ENCODE results near the gene B4GALNT2. TPM values are rescaled to one million over a fixed set of nuclear protein-coding genes. Genes with fewer than 3 reads are reported as not detected.

Gene B4GALNT2
- 0.13 TPM in 1 of 2 replicates, not detected in the other for total RNA-seq

DNA sequence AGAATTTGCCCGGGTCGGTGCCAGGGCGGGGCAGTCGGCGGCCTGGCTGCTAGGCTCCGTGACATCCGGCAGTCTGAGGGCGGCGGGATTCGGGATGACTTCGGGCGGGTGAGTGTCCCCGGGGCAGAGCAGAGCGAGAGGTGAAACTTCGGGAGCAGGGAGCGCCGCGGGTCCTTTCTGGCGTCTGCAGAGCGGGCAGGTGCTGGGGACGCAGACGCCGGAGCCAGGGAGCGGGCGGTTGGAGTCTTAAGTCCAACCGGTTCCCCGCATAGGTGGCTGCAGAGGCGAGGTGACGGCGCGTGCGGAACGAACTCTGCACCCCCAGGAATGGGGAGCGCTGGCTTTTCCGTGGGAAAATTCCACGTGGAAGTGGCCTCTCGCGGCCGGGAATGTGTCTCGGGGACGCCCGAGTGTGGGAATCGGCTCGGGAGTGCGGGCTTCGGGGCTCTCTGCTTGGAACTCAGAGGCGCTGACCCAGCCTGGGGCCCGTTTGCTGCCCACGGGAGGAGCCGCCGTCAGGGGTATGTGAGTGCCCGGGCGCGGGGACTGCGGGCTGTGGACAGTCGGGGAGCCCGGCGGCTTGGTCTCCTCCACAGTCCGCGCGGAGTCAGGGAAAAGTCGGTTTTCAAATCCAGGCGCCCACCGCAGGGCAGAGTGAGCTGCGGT, at the start of gene B4GALNT2:
Gene B4GALNT2, plus strand, starts transcription at position 71 of the 666 bp plus-strand sequence. Its CDS starts 24 bp downstream, at position 95.

GRCh38 chr17:49210158-49211029, 77.8 kb downstream of the B4GALNT2 start, which contains the start of the genes ABI3 and GNGT2:
Gene ABI3, plus strand, starts transcription at chr17:49210707. Its CDS starts 18 bp downstream, at chr17:49210725.
Gene GNGT2, minus strand, starts transcription at chr17:49210574. Its CDS starts 3,152 bp downstream, at chr17:49207422.

Other genes starting within 250 kb of the B4GALNT2 start
- 87.0 and 232 TPM in 2 replicates for gene ATP5MC1, start 240.0 kb upstream of the B4GALNT2 start, total RNA-seq
- 72.9 and 75.6 TPM in 2 replicates for gene UBE2Z, start 224.4 kb upstream of the B4GALNT2 start, total RNA-seq
- gene SNF8, start 187.9 kb upstream of the B4GALNT2 start, total RNA-seq = 98.0 and 157 TPM in 2 replicates
- 0.13 TPM in 1 of 2 replicates, not detected in the other for gene GIP, start 164.2 kb upstream of the B4GALNT2 start, total RNA-seq
- gene IGF2BP1, start 135.4 kb upstream of the B4GALNT2 start, total RNA-seq = 13.0 and 18.1 TPM in 2 replicates
- gene GNGT2, start 77.8 kb downstream of the B4GALNT2 start, total RNA-seq = not detected in 2 replicates
- gene ABI3, start 77.9 kb downstream of the B4GALNT2 start, total RNA-seq = 0.38 and 0.81 TPM in 2 replicates
- 0.51 TPM in 1 of 2 replicates, not detected in the other for gene PHOSPHO1, start 98.0 kb downstream of the B4GALNT2 start, total RNA-seq
- 7.7 and 16.6 TPM in 2 replicates for gene ZNF652, start 229.5 kb downstream of the B4GALNT2 start, total RNA-seq